GM21515 (cell line): ENCODE results near the gene GLCCI1.
"Not testable (repeated sequence)": the region's sequence is repeated elsewhere in the genome, so short reads cannot be mapped to it uniquely, and the experiment has no call there.

Source experiments
- ATAC-seq: cut with Tn5 transposase; IDR thresholded peaks from one replicate; pipeline ENCODE4 v1.9.1; 2021; ENCODE audit not compliant: unreplicated experiment

GLCCI1 gene

GRCh38 chr7:7988706-7989105, 20.1 kb downstream of the GLCCI1 start:
- ATAC-seq: no peak

DNA sequence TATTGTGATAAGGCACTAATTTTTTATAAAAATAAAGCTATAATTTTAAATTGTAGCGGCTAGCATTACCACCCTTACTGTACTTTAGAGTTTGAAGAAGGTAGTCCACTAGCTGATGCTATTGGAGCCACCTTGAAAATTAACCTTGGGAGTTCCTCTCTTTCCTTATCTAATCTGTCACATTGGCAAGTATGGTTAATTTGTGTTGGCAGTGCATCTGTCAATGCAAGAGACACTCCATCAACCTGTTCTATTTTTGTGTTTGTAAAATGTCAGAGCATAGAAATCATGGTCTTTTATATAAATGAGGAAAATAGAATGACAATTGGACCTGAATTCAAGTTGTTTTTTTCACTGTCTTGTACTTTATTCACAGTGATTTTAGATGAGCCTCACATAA, 20.5 kb downstream of the GLCCI1 start:
- ATAC-seq: no peak

DNA sequence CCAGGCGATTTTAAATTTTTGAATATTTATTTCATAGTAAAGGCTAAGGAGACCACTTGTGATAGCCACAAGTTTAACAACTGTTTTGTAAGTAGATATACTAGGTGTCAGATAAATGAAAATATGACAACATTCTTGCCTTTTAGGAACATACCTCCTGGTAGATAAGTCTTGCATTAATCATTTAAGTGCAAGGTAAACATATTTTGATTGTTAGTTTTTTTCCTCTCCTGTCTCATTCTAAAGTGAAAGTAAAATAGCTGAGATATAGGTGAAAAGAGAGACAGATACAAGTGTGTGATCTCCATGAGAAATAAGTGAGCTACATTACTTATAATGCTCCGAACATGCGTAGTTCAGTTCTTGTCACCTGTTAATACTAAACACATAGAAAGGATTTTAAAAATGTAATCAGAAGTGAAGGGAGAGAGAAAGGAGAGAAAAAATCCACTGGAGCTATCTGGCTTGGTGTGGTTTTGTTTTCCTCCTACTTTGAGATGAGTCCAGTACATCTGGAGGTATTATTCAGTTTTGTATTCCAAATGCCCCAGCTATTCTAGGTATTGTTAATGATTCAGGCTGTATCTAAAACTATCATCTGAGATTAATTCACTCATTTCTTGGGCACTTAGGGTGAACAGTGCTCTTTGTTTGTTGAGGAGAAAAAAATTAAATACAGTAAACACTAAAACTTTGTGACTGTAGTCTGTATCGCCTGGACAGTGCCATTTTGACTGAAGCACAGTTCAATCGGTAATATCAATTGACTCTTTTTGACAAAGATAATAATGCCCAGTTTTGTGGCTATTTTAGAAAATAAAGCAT, 21.2 kb downstream of the GLCCI1 start:
- ATAC-seq: no peak

GRCh38 chr7:7990441-7990761, 21.8 kb downstream of the GLCCI1 start:
- no peak for ATAC-seq

DNA sequence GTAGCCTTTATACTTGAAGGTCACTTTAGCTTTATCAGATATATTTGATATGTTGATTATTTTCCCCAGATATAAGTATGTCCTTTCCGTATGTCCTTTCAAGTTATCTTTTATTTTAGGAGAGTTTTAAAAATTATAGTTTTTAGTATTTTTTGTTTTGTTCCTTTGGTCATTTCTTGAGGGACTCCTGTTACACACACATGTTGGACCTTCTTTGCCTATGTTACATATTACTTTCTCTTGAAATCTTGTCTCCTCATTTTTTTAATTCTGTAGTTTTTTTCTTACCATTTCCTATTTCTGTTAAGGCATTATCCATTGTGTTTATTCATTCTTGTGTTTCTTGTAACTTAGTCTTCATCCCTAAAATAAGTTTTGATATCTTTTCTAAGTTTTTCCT, 23.9 kb downstream of the GLCCI1 start:
- ATAC-seq: no peak

GRCh38 chr7:7995348-7995747, 26.8 kb downstream of the GLCCI1 start:
- not testable (repeated sequence) for ATAC-seq

DNA sequence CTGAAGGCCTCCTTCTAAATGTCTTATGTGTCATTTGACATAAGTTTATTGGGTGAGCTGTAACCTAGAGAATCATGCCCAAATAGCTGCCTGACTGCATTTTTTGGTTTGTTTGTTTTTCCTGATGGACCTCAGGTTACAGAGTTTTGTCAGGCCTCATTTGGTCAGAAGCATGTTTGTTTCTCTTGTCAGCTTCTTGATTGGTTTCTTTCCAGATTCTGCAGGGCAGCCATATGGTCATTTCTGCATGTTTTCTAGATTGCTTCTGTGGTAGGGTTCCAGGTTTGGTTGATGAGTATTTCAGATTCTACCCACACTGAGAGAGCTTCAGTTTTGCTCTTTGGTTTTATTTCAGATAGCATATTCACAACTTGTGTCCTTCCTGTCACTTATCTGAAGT, 28.0 kb downstream of the GLCCI1 start:
- ATAC-seq: no peak

- ATAC-seq: no peak
These were observed 31.8 kb downstream of the GLCCI1 start for GRCh38 chr7:8000315-8000941.

DNA sequence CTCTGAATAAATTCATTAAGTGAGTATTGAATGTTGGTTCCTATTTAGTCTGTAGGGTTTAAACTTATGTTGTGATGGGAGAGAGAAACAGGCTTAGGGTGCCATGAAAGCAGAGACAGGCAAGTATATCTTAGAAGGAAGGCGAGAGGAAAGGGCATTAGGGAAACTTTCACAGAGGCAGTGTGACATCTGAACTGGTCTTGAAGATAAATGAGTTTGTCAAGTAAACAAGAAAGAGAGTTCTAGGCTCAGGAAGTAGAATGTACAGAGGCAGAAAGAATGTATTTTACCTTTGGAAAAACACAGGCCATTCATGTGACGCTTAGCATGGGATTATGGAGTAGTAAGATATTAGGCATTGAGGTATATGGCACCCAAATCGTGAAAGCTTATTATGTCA, 34.5 kb downstream of the GLCCI1 start:
- no peak for ATAC-seq

DNA sequence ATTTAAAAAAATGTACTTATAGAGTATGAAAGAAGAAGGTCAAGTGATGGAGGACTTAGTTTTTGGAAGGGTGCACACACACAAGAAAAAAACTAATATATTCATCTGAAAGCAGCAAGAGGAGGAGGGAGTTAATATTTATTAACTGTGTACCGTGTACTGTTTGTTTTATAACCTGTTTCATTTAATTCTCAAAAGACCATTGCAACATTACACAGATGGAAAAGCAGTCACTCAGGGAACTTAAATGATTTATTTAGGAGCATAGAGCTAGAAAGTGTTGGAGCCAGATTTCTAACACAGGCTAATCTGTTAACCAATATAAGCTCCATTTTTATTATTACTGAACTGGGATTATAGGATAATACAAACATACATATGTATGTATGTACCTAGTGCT, 36.7 kb downstream of the GLCCI1 start:
- ATAC-seq: no peak

DNA sequence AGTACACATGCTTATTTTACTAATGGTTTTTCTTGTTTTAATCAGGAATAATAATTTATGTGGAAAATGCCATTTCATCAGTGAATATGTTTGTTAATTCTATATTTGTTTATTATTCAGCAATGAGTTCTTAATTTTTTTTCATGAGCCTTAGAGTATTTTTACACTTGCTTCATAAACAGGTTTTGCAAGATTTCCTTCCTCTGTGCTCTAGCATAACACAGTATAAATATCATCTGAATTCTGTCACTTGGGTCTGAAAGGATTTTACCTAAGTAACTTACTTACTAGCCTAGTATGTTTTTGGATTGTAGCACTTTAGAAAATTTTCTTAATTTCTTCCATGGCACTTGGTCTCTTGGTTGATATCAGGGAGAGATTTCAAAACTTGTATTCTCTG, 45.8 kb downstream of the GLCCI1 start:
- no peak for ATAC-seq

- no peak for ATAC-seq
These were observed 46.6 kb downstream of the GLCCI1 start for GRCh38 chr7:8015100-8015745.

DNA sequence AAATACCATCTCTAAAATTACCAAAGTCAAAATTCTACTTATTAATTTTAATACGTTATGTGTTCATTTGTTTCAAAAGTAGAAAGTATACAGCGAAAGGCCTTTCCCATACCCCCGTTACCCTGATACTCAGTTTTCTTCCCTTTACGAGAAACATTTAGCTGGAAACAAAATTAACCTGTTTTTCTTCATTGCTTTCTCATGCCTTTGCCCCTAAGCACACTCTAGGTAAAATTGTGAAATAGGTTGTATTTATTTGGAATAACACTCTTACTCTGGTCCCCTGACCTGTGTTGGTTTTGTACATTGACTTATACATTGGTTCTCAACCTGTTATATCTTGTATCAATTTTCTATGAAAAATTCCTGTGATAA, 47.1 kb downstream of the GLCCI1 start:
- ATAC-seq: no peak

- ATAC-seq: no peak
These were observed 48.8 kb downstream of the GLCCI1 start for GRCh38 chr7:8017423-8017822.

DNA sequence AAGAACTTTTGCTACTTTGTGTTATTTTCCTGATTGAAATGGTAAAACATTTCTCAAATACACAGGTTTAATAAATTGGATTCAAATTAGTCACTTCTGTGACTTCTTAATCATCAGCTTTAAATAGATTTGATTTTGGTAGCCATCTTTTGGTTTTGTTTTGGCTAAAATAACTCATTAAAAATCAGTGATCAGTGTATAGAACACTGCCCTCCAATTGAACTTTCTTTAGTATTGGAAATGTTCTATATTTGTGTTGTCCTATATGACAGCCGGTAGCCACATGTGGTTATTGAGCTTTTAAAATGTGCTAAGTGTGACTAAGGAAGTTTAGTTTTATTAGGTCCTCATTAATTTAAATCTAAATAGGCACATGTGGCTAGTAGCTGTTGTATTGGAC, 50.4 kb downstream of the GLCCI1 start:
- no peak for ATAC-seq

- ATAC-seq: no peak
These were observed 54.0 kb downstream of the GLCCI1 start for GRCh38 chr7:8022628-8023027.

- ATAC-seq: no peak
These were observed 66.6 kb downstream of the GLCCI1 start for GRCh38 chr7:8035192-8035591.

- ATAC-seq: no peak
These were observed 67.3 kb downstream of the GLCCI1 start for GRCh38 chr7:8035647-8036518.

DNA sequence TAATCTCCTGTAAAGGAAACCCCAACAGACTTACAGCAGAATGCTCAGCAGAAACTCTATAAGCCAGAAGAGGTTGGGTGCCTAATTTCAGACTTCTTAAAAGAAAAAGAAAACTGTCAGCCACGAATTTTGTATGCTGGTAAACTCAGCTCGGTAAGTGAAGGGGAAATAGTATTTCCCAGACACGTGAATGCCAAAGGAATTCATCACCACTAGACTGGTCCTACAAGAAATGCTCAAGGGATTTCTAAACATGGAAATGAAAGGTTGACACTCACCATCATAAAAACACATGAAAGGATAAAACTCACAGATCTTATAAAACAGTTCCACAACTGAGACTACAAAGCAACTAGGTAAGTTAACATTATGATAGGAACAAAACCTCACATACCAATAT, 68.6 kb downstream of the GLCCI1 start:
- no peak for ATAC-seq

DNA sequence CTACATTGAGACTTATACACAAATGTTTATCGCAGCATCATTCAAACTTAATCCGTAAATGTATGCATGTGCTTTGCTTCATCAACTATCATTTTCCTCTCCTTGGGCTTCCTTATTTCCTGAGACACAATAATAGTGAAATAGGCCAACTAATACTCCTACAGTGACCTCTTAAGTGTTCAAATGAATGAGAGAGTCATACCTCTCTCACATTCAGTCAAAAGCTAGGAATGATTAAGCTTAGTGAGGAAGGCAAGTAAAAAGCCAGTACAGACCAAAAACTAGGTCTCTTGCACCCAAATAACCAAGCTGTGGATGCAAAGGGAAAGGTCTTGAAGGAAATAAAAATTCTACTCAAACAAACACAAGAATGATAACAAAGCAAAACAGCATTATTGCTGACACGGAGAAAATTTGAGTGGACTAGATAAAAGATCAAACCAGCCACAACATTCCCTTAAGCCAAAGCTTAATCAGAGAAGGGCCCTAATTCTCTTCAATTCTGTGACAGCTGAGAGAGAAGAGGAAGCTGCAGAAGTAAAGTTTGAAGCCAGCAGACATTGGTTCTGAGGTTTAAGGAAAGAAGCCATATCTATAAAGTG, 72.3 kb downstream of the GLCCI1 start:
- ATAC-seq: no peak
